Lung (tissue), 12 donors: Measurements from ENCODE around the gene GIT1. TPM values are rescaled to one million over a fixed set of nuclear protein-coding genes. Genes with fewer than 3 reads are reported as not detected.
A peak's percentile ranks its signal among the peaks of the same experiment; 100 is the strongest.

ENCODE experiments used
- ATAC-seq: fragments of 200-7000 bp; cut with Tn5 transposase; one replicate; pipeline ENCODE4 v1.9.1; 2020; ENCODE audit warnings: moderate number of reproducible peaks; ENCODE audit not compliant: insufficient read depth, low FRiP score
- DNase-seq, 3 donors: peaks; one replicate each; pipeline ENCODE4 v3.0.0-alpha.2; 2013 to 2017
- H3K27ac ChIP-seq, 2 donors: one replicate each; pipeline ENCODE4 v1.5.1; 2013; ENCODE audit warnings: mild to moderate bottlenecking in 2 of 2, moderate library complexity in 2 of 2, control low read depth in 1 of 2, inconsistent platforms in 1 of 2, low read depth in 1 of 2, low read length in 1 of 2
- H3K27me3 ChIP-seq, 3 donors: one replicate each; pipeline ENCODE4 v1.5.1; 2013; ENCODE audit warnings: low read length in 2 of 3; ENCODE audit not compliant: control insufficient read depth in 3 of 3, insufficient read depth in 3 of 3
- H3K36me3 ChIP-seq, 4 donors: one replicate each; pipeline ENCODE4 v1.5.1; 2013; ENCODE audit warnings: low read length in 4 of 4, mild to moderate bottlenecking in 1 of 4, moderate library complexity in 1 of 4; ENCODE audit not compliant: control insufficient read depth in 4 of 4, insufficient read depth in 4 of 4
- H3K4me1 ChIP-seq, 5 donors: one replicate each; pipeline ENCODE4 v1.5.1; 2013; ENCODE audit warnings: low read length in 5 of 5, mild to moderate bottlenecking in 2 of 5, moderate library complexity in 1 of 5; ENCODE audit not compliant: control insufficient read depth in 5 of 5, insufficient read depth in 5 of 5
- H3K4me3 ChIP-seq: one replicate; pipeline ENCODE4 v1.5.1; 2013; ENCODE audit warnings: mild to moderate bottlenecking, control low read depth, moderate library complexity
- H3K9ac ChIP-seq, 2 donors: one replicate each; pipeline ENCODE4 v1.5.1; 2013; ENCODE audit warnings: low read length in 2 of 2, control low read depth in 1 of 2; ENCODE audit not compliant: insufficient read depth in 1 of 2
- H3K9me3 ChIP-seq, 4 donors: one replicate each; pipeline ENCODE4 v1.5.1; 2013; ENCODE audit warnings: low read length in 3 of 4, mild to moderate bottlenecking in 1 of 4, moderate library complexity in 1 of 4; ENCODE audit not compliant: control insufficient read depth in 4 of 4, insufficient read depth in 3 of 4
- CTCF ChIP-seq: IDR thresholded peaks from 2 replicates; pipeline ENCODE4 v1.5.1; 2012; ENCODE audit warnings: mild to moderate bottlenecking; ENCODE audit errors: control extremely low read depth, extremely low read depth
- WGBS, 2 donors: extraction: QIAGEN DNeasy Blood & Tissue Kit; methylation state at CpG; one replicate each; pipeline ENCODE4 v1.1.7; 2013; 5-methylcytosine and 5-hydroxymethylcytosine counted together
- polyA plus RNA-seq, 2 donors: library from polyadenylated mRNA; stranded (reverse); fragments of 200-250 nt; gene quantifications; one replicate each; pipeline ENCODE4 v1.2.1, GENCODE V29; 2013
- total RNA-seq, 2 donors: library from RNA; depleted of rRNA in 1 of 2; stranded (reverse); fragments of >200 nt in 1 of 2; gene quantifications; one replicate each; pipeline ENCODE4 v1.2.1, GENCODE V29; 2014 to 2021
- donor health status: control.
- donor health status: control.
- donor health status: Bipolar disorder and iron deficiency.
- donor health status: healthy.
- donor health status: DM: yes; HTN: yes; CAD: no.

Gene GIT1
- total and polyA plus RNA-seq, 4 donors = 29.8 to 49.9 (median 41.2) TPM

- peaks cover 0 to 9% (median 4%) of the 10 kb centered on the region in 4 donors for H3K36me3 ChIP-seq
- H3K27me3 ChIP-seq = peaks cover 0 to 10% (median 6%) of the 10 kb centered on the region in 3 donors
- 1 to 3% methylated on average over 51 to 85 of the region's 85 CpGs for WGBS, 2 donors
- peak within 1 kb of the TSS in 1 of 2 donors; percentile 55 for H3K9ac ChIP-seq
- H3K27ac ChIP-seq = peak within 1 kb of the TSS; percentile 90 to 92
- ATAC-seq (peak; percentile 68), DNase-seq (peak; percentile 91 to 93 (median 93))
- H3K9me3 ChIP-seq = no peaks in the 10 kb centered on the region
- no peak for TF ChIP-seq CTCF
- peaks cover 0 to 33% (median 6%) of the 10 kb centered on the region in 5 donors for H3K4me1 ChIP-seq
- peak within 1 kb of the TSS; percentile 48 for H3K4me3 ChIP-seq
Observed at GRCh38 chr17:29568331-29569244, 20.9 kb downstream of the GIT1 start, which contains the start of gene TP53I13. TSS of gene TP53I13 (plus strand) at chr17:29568701. CDS start at chr17:29568759, 58 bp downstream.

- 0% methylated on average over 63 of the region's 63 CpGs for WGBS, 2 donors
- no peak for TF ChIP-seq CTCF
- peak overlapping the region; percentile 39 for H3K4me3 ChIP-seq
- DNase-seq (peak in 2 of 3 donors; percentile 66 to 71), ATAC-seq (peak; percentile 30)
- H3K9ac ChIP-seq = peak overlapping the region in 1 of 2 donors; percentile 55
- H3K27ac ChIP-seq = peak overlapping the region; percentile 90 to 92
- peaks cover 0 to 10% (median 6%) of the 10 kb centered on the region in 3 donors for H3K27me3 ChIP-seq
- H3K4me1 ChIP-seq = peaks cover 0 to 27% (median 6%) of the 10 kb centered on the region in 5 donors
- H3K36me3 ChIP-seq = peaks cover 0 to 9% (median 3%) of the 10 kb centered on the region in 4 donors
- H3K9me3 ChIP-seq = no peaks in the 10 kb centered on the region
Observed at GRCh38 chr17:29567554-29568330, 21.7 kb downstream of the GIT1 start.

GRCh38 chr17:29567304-29567553 is 22.2 kb downstream of the GIT1 start:
- no peaks in the 10 kb centered on the region for H3K9me3 ChIP-seq

More at GRCh38 chr17:29567304-29567553, 22.2 kb downstream of the GIT1 start:
- peaks cover 0 to 30% (median 7%) of the 10 kb centered on the region in 5 donors for H3K4me1 ChIP-seq
- no peak for TF ChIP-seq CTCF
- DNase-seq (no peak), ATAC-seq (no peak)
- 0 to 2% methylated on average over 22 to 27 of the region's 27 CpGs for WGBS, 2 donors
- H3K36me3 ChIP-seq = peaks cover 0 to 7% (median 4%) of the 10 kb centered on the region in 4 donors
- peak overlapping the region; percentile 90 to 92 for H3K27ac ChIP-seq
- peak overlapping the region; percentile 39 for H3K4me3 ChIP-seq
- peaks cover 0 to 10% (median 6%) of the 10 kb centered on the region in 3 donors for H3K27me3 ChIP-seq
- no peak overlapping the region for H3K9ac ChIP-seq
